NCI-H187 (cell line): ENCODE measurements around the gene PDE8A.
"Not testable (repeated sequence)": the region's sequence is repeated elsewhere in the genome, so short reads cannot be mapped to it uniquely, and the experiment has no call there.

ENCODE experiments used
- DNase-seq, 2 experiments: peaks; one replicate each; lab custom pipeline; 2025; lab: John Stamatoyannopoulos, UW

PDE8A gene

GRCh38 chr15:85010386-85011159, 28.9 kb downstream of the PDE8A start:
- no peak for DNase-seq

- no peak for DNase-seq
Observed at GRCh38 chr15:85011160-85011571, 29.5 kb downstream of the PDE8A start.

GRCh38 chr15:85011724-85012123, 30.1 kb downstream of the PDE8A start:
- DNase-seq = not testable (repeated sequence)

- DNase-seq = no peak
Observed at GRCh38 chr15:85013785-85014184, 32.1 kb downstream of the PDE8A start.

DNA sequence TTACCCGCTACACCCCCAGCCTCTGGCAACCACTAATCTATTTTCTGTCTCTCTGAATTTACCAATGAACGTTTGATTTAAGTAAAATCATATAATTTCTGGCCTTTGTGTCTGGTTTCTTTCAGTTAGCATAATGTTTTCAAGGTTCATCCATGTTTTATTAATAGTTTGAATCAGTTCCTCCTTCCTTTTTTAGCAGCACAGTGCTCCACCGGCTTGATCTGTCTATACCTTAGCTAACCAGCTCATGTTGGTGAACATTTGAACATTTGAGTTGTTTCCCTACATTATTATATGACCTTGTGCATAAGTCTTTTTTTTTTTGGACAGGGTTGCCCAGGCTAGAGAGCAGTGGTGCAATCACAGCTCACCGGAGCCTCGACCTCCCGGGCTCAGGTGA, 33.3 kb downstream of the PDE8A start:
- no peak for DNase-seq

DNA sequence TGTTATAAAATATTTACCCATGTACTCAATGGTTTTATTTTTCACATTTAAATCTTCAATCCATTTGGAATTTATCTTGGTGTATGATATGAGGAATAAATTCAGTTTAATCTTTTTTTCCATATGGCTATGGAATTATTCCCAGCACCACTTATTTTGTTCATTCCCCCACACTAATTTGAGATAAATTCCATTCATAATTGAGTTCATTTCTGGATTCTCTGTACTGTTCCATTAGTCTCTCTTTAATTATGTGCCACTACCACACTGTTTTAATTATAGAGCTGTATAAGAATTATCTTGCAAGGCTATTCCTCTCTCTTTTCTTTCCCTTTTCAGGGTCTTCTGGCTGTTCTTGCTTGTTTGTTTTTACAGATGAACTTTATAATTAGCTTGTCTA, 34.6 kb downstream of the PDE8A start:
- DNase-seq = no peak

GRCh38 chr15:85019815-85020590, 38.3 kb downstream of the PDE8A start:
- no peak for DNase-seq

DNA sequence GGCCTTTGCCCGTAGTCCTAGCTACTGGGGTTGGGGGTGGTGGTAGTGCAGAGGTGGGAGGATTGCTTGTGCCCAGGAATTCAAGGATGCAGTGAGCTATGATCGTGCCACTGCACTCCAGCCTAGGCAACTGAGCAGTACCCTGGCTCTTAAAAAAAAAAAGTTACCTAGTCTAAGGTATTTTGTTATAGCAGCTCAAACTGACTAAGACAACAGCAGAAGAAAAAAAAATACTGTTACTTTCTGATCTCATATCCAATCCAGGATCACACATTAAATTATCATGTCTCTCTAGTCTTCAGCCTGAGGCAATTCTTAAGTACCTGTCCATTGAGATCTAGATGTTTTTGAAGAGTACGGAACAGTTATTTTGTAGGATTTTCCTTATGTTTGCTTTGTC, 39.8 kb downstream of the PDE8A start:
- no peak for DNase-seq

DNA sequence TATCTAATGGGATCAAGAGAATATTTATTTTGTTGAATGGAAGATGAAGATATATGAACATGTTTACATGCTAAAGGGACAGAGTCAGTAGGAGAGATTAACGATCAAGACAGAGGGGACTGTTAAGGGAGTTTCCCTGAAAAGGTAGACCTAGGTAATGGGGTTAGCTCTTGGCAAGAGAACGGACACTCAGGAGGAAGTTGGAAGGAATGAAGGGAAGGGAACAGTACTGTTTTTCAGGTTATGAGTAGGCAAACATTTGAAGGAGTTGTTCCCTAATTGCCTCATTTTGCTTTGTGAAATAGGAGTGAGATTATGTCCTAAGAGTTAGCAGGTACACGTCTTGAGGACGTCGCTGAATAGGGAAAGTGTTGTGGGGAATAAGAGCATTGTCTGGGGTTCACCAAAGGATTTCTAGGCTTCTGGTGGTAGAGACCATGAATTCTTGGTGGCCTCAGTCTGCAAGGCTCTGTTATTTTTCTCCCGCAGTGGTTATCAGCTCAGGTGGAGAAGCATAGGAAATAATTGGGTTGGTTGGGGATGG, 41.3 kb downstream of the PDE8A start:
- DNase-seq = no peak

- no peak for DNase-seq
Observed at GRCh38 chr15:85024003-85024402, 42.3 kb downstream of the PDE8A start.

DNA sequence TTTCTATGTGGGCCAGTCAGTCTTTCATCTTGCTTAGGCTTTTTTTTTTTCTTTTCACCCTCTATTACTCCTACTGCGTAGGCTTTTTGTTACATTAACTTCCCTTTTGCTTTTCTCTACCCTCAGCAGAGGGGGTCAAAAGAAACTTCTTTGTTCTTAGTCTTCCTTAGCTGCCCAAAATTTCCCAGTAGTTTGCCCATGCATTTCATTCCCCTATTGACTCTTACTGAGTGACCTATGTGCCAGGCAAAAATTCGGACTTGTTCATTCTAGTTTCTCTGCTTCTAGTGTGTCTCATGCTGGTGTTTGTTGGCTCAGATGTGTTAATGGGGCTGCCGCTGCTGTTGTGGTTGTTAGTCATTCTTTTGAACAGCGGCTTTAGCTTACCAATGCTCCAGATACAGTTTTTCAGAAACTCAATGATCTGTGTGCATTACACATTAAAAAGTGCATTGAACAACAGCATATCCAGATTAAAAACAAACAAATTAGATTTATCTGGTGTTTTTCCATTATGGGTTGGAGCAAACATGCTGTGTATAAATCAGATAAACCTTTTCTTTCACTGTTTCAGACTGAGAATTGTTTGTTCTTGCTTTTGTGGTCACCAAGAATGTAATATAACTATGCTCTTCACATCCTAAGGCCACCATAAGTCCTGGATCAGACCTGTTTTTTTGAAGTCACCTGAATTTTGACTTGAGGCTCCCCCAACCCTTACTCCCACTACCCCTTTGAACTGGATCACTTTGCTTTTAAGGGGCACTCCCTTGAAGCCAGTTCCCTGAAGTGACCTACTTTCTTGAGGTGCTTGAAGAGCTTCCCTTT, 43.1 kb downstream of the PDE8A start:
- DNase-seq = no peak

DNA sequence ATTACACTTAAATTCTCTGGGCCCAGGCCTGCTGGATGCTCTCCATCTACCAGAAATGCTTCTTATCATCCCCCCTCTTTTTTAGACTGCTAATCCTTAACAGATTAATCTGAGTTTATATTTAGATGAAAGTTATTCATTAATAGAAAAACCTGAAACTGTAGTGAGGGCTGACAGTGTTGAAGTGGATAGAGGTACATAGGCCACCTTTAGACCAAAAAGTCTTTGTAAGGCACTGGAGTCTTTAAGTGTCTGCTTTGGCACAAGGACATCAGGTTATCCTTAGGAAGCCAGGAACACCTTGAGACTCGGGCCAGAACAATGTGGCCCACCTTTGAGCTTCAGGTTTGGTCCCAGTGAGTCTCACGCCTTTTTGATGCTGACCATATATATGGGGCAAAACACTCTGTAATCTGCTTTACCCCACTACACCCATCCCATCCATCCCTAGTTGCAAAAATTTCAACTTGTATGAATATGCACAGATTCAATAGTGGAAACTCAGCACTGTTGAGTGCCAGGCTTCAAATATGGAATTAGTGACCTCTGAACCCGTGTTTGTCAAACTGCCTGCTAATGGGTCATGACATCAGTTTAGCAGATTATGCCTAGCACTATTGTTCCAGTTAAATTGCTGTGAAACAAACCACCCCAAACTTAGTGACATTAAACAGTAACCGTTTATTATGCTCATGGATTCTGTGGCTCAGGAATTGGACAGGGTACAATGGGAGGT, 44.0 kb downstream of the PDE8A start:
- DNase-seq = no peak

GRCh38 chr15:85026304-85027032, 44.8 kb downstream of the PDE8A start:
- DNase-seq = no peak

DNA sequence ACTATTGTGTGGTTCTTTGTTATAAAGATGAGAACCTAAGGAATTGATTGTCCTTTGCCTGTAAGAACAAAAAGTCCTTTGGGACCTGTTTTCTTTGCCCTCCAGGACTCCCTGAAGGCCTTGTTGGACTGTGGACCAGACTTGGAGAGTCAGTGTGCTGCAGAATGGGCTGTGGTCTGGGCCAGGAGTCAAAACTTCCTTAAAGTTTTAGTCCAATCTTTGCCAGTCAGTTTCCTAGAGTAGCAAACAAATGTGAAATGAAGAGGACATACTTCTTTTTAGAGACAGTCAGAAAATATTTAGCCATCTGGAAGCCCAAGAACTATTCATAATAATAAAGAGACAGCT, 45.4 kb downstream of the PDE8A start:
- DNase-seq = no peak

DNA sequence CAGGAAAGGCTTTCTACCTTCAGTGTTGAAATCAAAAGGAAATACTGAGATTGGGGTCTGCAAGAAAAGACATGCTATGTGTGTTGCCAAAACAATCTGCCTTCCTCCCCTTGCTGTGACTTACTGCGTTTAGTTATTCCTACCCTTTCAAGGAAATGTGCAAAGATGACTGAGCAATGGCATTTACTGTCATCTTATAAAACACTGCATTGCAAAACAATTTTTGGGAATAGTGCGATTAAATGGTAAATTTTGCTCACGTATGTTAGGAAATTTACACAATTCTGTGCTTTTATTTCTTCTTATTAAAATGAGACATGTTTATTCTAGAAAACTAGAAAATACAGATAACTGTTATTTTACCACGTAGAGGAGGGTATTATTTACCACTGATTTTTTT, 45.8 kb downstream of the PDE8A start:
- no peak for DNase-seq

GRCh38 chr15:85028416-85028815, 46.8 kb downstream of the PDE8A start:
- DNase-seq = no peak

GRCh38 chr15:85029221-85029620, 47.6 kb downstream of the PDE8A start:
- DNase-seq = no peak

DNA sequence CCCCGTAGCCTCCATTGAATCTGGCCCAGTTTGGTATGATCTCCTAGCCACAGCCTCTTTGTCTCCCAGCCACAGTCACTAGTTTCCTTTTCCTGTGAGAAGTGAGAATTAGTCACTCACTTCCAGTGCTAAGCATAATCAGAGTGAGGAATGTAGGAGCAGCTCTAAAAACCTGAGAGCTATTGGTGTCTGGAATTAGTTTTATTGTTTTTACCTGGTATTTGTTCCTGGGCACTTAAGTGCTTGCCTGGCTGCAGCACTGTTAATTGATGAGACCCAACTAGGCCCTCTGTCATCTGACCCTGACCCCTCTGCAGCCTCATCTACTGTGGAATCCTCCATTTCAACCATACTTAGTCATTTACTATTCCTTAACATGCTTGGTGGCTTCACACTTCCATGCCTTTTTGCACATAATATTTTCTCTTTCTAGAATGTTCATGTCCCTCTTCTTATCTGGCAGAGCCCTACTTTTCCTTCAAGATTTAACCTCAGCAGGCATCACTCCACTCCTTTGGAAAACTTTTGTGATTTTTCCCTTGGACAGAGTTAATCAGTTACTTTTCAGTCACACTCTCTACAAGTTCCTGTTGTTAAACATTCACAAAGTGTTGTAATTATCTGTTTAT, 48.8 kb downstream of the PDE8A start:
- no peak for DNase-seq

GRCh38 chr15:85031086-85031943, 49.7 kb downstream of the PDE8A start:
- no peak for DNase-seq
